GM18505 (cell line): ENCODE data around the gene SLC13A1.
"Not testable (repeated sequence)": the region's sequence is repeated elsewhere in the genome, so short reads cannot be mapped to it uniquely, and the experiment has no call there.

ENCODE experiments used
- ATAC-seq: cut with Tn5 transposase; IDR thresholded peaks from one replicate; pipeline ENCODE4 v1.9.1; 2021; ENCODE audit not compliant: unreplicated experiment
- POLR2A ChIP-seq: IDR thresholded peaks from 4 replicates; pipeline ENCODE4 v1.6.1; 2011; ENCODE audit warnings: borderline replicate concordance; ENCODE audit not compliant: insufficient read depth, insufficient read length; ENCODE audit errors: extremely low read depth

The SLC13A1 gene

DNA sequence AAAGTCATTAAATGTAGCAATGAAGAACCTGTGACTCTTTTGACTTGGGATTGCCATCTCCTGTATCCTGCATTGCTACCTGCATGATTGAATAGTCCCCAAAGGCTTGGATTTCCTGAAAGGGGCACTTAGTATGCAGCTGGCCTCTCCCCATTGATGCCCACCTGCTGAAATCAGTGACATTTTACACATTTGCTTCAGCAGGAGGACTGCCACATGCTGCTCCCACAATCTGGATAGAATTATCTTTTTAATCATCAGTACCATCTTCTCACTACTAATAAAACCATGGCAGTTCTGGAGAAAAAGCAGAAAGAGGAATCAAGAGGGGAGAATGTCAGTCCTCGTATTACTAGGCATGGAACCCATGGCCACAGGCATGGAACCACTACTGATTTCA, 67.8 kb downstream of the SLC13A1 start:
- no peak for TF ChIP-seq POLR2A
- no peak for ATAC-seq

- no peak for ATAC-seq
- no peak for TF ChIP-seq POLR2A
Observed at GRCh38 chr7:123131556-123131955, 68.2 kb downstream of the SLC13A1 start.

DNA sequence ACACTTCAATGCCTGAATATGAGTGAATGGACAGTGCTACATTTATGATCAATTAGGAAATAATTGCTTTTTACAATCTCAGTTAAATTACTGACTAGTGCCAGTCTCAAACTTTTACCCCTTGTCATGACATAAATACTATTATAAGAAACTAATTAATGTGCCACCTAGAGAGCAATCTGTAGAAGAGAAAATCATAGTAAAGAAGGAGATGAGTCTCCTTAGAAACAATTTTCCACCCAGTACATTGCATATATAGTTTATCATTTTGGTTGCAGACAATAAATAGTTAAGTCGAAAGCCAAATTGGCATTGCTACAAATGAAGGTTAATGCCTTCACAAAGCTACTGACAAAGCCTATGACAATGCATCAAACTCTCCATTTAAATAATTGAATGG, 68.6 kb downstream of the SLC13A1 start:
- TF ChIP-seq POLR2A: no peak
- ATAC-seq: no peak

- TF ChIP-seq POLR2A: no peak
- ATAC-seq: no peak
Observed at GRCh38 chr7:123126691-123127090, 73.1 kb downstream of the SLC13A1 start.

DNA sequence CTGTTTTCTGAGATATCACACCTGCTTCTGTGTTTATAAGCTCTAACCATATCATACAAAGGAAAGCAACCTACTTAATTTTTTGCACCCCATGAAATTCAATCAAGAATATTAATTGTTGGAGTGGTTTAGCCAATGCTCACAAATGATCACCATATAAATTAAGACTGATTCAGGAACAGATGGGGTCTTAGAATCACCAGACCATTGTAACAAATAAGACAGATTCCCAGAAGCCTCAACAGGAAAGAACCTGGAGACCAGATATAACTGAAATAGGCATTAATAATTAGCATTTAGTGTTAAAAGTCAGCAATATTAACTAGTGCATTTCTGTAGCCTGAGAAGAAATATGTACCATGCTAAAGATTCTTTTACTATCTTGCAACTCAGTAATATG, 73.6 kb downstream of the SLC13A1 start:
- ATAC-seq: no peak
- no peak for TF ChIP-seq POLR2A

DNA sequence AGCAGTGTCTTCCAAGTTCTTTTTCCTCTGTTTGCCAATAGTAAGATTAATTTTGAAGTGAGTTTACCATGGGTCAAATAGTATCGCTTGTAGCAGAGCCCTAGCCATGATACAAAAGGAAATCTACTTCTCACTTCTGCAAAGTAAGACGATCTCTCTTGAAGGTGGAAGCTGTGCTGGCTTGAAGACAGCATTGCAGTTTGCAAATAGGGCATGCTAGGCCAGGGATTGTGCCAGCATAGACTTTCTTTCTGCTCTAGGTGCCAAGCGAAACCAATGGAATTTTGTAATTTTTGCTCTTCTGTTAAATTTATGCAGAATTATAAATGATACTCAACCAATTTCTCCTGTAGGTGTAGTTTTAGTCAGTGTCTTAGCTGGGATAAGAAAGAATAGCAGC, 74.5 kb downstream of the SLC13A1 start:
- TF ChIP-seq POLR2A: no peak

DNA sequence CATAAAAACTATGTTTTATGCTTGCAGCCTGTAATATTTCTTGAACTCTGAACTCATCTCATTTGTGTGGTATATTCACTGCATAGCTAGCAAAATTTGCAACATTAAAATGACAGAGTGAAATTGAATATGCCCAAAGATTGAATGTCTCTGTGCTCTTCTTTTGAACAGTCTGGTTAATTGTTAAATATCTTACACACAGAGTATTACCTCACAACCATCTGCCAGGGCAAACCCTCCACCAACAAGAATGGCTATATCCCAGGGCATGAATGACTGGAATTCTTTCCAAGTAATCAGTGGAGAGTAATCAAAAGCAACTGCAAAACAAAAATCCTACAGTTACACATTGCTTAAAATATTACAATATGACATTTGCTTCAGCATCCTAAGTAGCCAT, 76.9 kb downstream of the SLC13A1 start:
- no peak for ATAC-seq
- no peak for TF ChIP-seq POLR2A

More for the DNA sequence above, 74.5 kb downstream of the SLC13A1 start:
- no peak for ATAC-seq

DNA sequence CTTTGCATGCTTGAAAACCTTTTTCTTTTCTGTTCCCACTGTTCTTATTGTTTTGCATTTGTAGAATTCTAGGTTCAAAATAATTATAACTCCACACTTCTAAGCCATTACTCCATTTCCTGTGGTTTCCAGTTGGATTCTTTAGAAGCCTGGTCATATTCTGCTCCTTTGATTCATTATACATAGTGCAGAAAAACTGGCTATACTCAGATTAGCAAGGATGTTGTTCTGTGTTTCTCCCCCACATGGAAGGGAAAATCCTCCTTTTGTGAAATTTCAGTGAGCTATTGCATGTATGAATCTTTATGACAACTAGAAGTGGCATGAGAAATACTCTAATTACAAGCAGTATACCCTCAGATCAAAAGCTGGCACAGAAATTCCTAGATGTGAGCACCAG, 79.5 kb downstream of the SLC13A1 start:
- TF ChIP-seq POLR2A: no peak
- ATAC-seq: no peak

GRCh38 chr7:123115331-123115730, 84.4 kb downstream of the SLC13A1 start:
- ATAC-seq: no peak
- TF ChIP-seq POLR2A: no peak

DNA sequence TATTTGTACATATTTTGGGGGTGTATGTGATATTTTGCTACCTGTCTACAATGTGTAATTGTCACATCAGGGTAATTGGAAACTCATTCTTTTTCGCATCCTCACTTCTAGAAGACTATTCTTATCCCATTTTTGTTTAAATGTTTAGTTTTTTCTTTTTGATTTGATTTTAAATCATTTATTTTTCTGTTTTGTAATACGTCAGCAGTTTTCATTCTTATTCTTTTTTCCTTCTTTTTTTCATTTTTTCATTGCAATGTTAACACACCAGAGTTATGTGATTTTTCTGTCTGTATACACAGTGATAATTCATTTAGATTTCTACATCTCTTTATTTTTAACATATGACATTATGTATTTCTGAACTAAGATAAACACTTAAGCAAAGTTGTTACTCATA, 85.5 kb downstream of the SLC13A1 start:
- TF ChIP-seq POLR2A: no peak
- no peak for ATAC-seq

DNA sequence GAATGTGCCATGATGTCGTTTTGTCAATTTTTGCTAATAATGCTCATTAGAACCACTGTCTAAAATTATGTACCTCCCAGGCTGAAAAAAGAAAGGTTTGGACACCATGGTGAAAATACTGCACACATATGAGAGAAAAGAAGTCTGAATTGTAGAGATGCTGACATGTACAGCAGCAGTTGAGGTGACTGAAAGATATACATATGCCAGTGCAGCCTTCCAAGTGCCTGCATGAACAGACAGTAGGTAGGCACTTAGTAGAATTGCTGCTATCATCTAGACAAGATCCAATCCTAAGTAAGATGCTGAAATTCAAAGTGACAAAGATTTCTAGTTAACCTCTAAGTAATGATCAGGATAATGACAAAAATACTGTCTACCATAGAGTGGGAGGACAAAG, 86.9 kb downstream of the SLC13A1 start:
- TF ChIP-seq POLR2A: no peak
- ATAC-seq: no peak

DNA sequence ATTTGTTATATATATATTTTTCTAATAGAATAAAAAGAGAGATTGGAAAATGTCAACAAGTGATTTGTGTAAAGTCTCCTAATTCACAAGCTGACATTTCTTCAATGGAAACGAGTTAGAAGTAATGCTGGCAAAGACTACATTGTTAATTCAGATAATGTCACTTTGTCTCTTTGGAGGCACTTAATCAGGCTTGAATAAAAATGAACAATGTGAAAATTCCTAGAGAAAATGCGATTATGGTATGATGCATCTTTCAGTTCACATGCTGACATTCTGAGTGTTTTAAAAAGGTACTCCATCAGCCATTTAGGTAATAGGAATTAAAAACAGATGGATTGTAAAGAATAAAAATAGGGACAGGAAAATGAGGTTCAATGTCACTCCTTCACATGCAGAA, 100.1 kb downstream of the SLC13A1 start:
- no peak for ATAC-seq
- TF ChIP-seq POLR2A: no peak

DNA sequence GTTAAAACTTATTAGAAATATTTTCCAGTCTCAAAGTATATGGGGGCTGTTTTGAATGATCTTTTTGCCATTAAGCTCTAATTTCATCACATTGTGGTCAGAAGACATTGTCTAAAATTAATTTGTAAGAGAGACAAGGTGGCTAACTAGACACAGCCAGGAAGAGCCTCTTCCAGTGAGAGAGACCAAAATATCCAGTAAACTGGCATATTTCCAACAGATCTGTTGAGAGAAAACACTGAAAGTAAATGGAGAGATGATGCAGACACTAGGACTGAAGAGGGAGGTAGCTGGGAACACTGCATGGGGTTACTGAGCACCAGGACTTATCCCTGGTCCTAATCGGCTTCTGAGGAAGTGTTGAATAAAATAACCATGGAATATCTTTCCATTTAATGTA, 102.8 kb downstream of the SLC13A1 start:
- no peak for ATAC-seq
- TF ChIP-seq POLR2A: no peak

GRCh38 chr7:123096434-123096833, 103.3 kb downstream of the SLC13A1 start:
- ATAC-seq: no peak
- no peak for TF ChIP-seq POLR2A

DNA sequence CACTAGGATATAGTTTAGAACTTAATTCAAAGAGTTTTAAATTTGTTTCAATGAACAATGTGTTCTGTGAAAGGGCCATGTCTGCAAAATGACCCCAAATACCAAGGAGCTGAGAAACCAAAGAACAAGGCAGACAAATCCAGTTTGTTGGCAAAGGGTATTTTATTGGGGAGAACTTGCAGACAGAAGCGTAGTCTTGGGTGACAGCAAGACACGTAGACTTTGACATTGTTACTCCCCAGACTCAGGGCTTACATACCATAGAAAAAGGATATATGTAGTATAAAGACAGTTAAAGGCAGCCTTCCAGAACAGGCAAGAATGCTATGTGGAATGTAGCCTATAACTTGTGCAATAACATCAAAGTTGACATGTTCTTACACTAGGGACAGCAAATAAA, 109.3 kb downstream of the SLC13A1 start:
- ATAC-seq: no peak
- no peak for TF ChIP-seq POLR2A

DNA sequence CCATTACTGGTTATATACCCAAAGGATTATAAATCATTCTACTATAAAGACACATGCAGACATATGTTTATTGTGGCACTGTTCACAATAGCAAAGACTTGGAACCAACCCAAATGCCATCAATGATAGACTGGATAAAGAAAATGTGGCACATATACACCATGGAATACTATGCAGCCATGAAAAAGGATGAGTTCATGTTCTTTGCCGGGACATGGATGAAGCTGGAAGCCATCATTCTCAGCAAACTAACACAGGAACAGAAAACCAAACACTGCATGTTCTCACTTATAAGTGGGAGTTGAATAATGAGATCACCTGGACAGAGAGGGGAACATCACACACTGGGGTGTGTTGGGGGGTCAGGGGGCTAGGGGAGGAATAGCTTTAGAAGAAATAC, 112.9 kb downstream of the SLC13A1 start:
- not testable (repeated sequence) for ATAC-seq

DNA sequence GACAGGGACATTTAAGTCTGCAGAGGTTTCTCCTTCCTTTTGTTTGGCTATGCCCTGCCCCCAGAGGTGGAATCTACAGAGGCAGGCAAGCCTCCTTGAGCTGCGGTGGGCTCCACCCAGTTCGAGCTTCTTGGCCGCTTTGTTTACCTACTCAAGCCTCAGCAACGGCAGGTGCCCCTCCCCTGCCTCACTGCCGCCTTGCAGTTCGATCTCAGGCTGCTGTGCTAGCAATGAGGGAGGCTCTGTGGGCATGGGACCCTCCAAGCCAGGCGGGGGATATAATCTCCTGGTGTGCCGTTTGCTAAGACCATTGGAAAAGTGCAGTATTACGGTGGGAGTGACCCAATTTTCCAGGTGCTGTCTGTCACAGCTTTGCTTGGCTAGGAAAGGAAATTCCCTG, 114.9 kb downstream of the SLC13A1 start:
- ATAC-seq: not testable (repeated sequence)

DNA sequence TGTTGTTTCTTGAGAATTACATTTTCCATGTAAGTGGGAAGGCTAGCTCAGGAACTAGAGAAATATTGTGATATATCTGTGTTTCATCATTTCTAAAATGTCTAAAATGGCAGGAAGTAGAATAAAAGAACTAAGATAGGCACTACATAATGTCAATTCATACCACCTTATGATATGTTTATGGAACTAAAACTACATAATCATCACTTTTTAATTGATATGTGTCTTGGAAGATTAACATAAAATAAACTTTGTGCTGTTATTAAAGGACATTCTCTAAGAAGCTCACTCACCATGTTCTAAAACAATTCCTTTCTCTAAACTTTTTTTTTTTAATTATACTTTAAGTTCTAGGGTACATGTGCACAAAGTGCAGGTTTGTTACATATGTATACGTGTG, 120.7 kb downstream of the SLC13A1 start:
- TF ChIP-seq POLR2A: no peak
- ATAC-seq: no peak
